Caco-2 (cell line): ENCODE data around the gene DCP2. TPM values are rescaled to one million over a fixed set of nuclear protein-coding genes. Genes with fewer than 3 reads are reported as not detected.

Experiments used
- BruUV-seq: library from RNA; stranded (reverse); fragments of 400-500 nt; replicated peaks from 2 replicates; lab custom pipeline; 2021; lab: Mats Ljungman, UMichigan
- CTCF ChIA-PET: fragments of 300-600 bp; sonication (Branson Sonifier 250); formaldehyde crosslinking; loops from one replicate; lab custom pipeline; 2022; ENCODE audit warnings: antibody characterized with exemption; lab: Charles Lee
- POLR2A ChIA-PET: fragments of 300-600 bp; sonication (Branson Sonifier 250); formaldehyde crosslinking; loops from one replicate; lab custom pipeline; 2022; ENCODE audit warnings: antibody characterized with exemption; lab: Charles Lee
- DNase-seq, 2 experiments: peaks; one replicate each; pipeline versions ENCODE4 v3.0.0 to v3.0.0-alpha.2; 2020 to 2022
- H3K27me3 ChIP-seq: replicated peaks from 2 replicates; pipeline ENCODE4 v1.6.0; 2011; ENCODE audit warnings: low read length; ENCODE audit not compliant: control insufficient read depth, insufficient read depth
- H3K36me3 ChIP-seq: 2 replicates; pipeline ENCODE4 v1.5.1; 2011; ENCODE audit warnings: low read length; ENCODE audit not compliant: control insufficient read depth, insufficient read depth
- H3K4me1 ChIP-seq: fragments of 250-450 bp; sonication (Bioruptor Pico); 2 replicates; pipeline ENCODE4 v1.5.1; 2020; ENCODE audit warnings: mild to moderate bottlenecking
- H3K4me3 ChIP-seq: 2 replicates; pipeline ENCODE4 v1.5.1; 2011; ENCODE audit warnings: low read depth, mild to moderate bottlenecking, control low read depth, low read length
- H3K9me3 ChIP-seq: fragments of 250-450 bp; sonication (Bioruptor Pico); 2 replicates; pipeline ENCODE4 v1.5.1; 2020; ENCODE audit warnings: mild to moderate bottlenecking, moderate library complexity
- H3K27ac Mint-ChIP-seq: one replicate; pipeline ENCODE4 v1.8.0; 2022; ENCODE audit warnings: mixed read lengths; ENCODE audit not compliant: unreplicated experiment
- H3K27me3 Mint-ChIP-seq: one replicate; pipeline ENCODE4 v1.8.0; 2022; ENCODE audit warnings: mixed read lengths; ENCODE audit not compliant: insufficient read depth, unreplicated experiment
- H3K36me3 Mint-ChIP-seq: one replicate; pipeline ENCODE4 v1.8.0; 2022; ENCODE audit warnings: mild to moderate bottlenecking, mixed read lengths; ENCODE audit not compliant: insufficient read depth, unreplicated experiment
- H3K4me1 Mint-ChIP-seq: one replicate; pipeline ENCODE4 v1.8.0; 2022; ENCODE audit warnings: low read depth, mixed read lengths; ENCODE audit not compliant: unreplicated experiment
- H3K4me3 Mint-ChIP-seq: one replicate; pipeline ENCODE4 v1.8.0; 2022; ENCODE audit warnings: mild to moderate bottlenecking, moderate library complexity, mixed read lengths; ENCODE audit not compliant: unreplicated experiment
- H3K9me3 Mint-ChIP-seq: one replicate; pipeline ENCODE4 v1.8.0; 2022; ENCODE audit warnings: mixed read lengths; ENCODE audit not compliant: unreplicated experiment
- intact Hi-C: fragments of 100-400 bp; cut with micrococcal nuclease; formaldehyde crosslinking; loops from one replicate; pipeline ENCODE4 v1.10.0; 2022; ENCODE audit not compliant: unreplicated experiment
- total RNA-seq: library from RNA; stranded (reverse); gene quantifications from 2 replicates; pipeline ENCODE4 v1.2.3, GENCODE V29; 2022
- TF ChIP-seq, protein P1 (sequence below), 2 experiments: fragments of 200-600 bp in 1 of 2; IDR thresholded peaks; 1 replicate in 1 of 2; 2 replicates in 1 of 2; pipeline versions ENCODE4 v1.5.1 to v1.8.0; 2011 to 2022; ENCODE audit warnings: antibody characterized with exemption in 1 of 2, control low read depth in 1 of 2, inconsistent platforms in 1 of 2, low read depth in 1 of 2, low read length in 1 of 2, mild to moderate bottlenecking in 1 of 2, moderate library complexity in 1 of 2; ENCODE audit not compliant: insufficient read depth in 1 of 2, severe bottlenecking in 1 of 2, unreplicated experiment in 1 of 2

DCP2 gene
- total RNA-seq, 1 experiment from 2014 or later: 149 TPM

- DNase-seq: no peak
- ChIA-PET CTCF (interaction anchor here (0.5 to 0.9 kb wide), 8 partner anchors 7 to 800 kb away, joined by 3 to 8 read pairs (median 5); no protein-coding TSS in a partner anchor), POLR2A (interaction anchor here (0.7 to 1.5 kb wide), 6 partner anchors 8 to 115 kb away, joined by 3 to 27 read pairs (median 6); partner anchors contain the start of genes REEP5 and SRP19)
- no peaks in the 10 kb centered on the region for H3K27me3 ChIP-seq
- no peaks in the 10 kb centered on the region for H3K27me3 Mint-ChIP-seq
- BruUV-seq: TSS peak; percentile 92
- peaks cover 28% of the 10 kb centered on the region for H3K4me1 Mint-ChIP-seq
- H3K4me3 ChIP-seq: peak overlapping the region; percentile 59
- H3K27ac Mint-ChIP-seq: peak overlapping the region; percentile 97
- H3K4me1 ChIP-seq: peaks cover 42% of the 10 kb centered on the region
- peak overlapping the region; percentile 98 for H3K4me3 Mint-ChIP-seq
- intact Hi-C loops: loop anchor here (1.0 kb wide), 2 partner anchors 8 to 54 kb away; partner anchors contain the start of gene REEP5
- no peaks in the 10 kb centered on the region for H3K9me3 ChIP-seq
- peaks cover 31% of the 10 kb centered on the region for H3K36me3 Mint-ChIP-seq
- TF ChIP-seq, protein P1, sequence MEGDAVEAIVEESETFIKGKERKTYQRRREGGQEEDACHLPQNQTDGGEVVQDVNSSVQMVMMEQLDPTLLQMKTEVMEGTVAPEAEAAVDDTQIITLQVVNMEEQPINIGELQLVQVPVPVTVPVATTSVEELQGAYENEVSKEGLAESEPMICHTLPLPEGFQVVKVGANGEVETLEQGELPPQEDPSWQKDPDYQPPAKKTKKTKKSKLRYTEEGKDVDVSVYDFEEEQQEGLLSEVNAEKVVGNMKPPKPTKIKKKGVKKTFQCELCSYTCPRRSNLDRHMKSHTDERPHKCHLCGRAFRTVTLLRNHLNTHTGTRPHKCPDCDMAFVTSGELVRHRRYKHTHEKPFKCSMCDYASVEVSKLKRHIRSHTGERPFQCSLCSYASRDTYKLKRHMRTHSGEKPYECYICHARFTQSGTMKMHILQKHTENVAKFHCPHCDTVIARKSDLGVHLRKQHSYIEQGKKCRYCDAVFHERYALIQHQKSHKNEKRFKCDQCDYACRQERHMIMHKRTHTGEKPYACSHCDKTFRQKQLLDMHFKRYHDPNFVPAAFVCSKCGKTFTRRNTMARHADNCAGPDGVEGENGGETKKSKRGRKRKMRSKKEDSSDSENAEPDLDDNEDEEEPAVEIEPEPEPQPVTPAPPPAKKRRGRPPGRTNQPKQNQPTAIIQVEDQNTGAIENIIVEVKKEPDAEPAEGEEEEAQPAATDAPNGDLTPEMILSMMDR (IDR thresholded peaks at IDR 0.05; ENCODE audit: insufficient read depth in 1 of 2, low read depth in 1 of 2, low read length in 1 of 2, severe bottlenecking in 1 of 2, unreplicated experiment in 1 of 2): no peak
- H3K36me3 ChIP-seq: no peaks in the 10 kb centered on the region
- H3K9me3 Mint-ChIP-seq: no peaks in the 10 kb centered on the region
Observed at GRCh38 chr5:112975721-112976431, 722 bp upstream of the DCP2 start.

GRCh38 chr5:112977440-112977861 is 853 bp downstream of the DCP2 start:
- ChIA-PET CTCF (no interaction called here), POLR2A (no interaction called here)
- Mint-ChIP-seq H3K27me3 (no peaks in the 10 kb centered on the region), H3K27ac (peak overlapping the region; percentile 97), H3K4me3 (peak overlapping the region; percentile 98), H3K36me3 (peaks cover 41% of the 10 kb centered on the region), H3K4me1 (peaks cover 29% of the 10 kb centered on the region), H3K9me3 (no peaks in the 10 kb centered on the region)
- H3K27me3 ChIP-seq: no peaks in the 10 kb centered on the region
- TSS peak; percentile 59 for BruUV-seq
- H3K36me3 ChIP-seq: no peaks in the 10 kb centered on the region
- TF ChIP-seq, protein P1 (IDR thresholded peaks at IDR 0.05; ENCODE audit: insufficient read depth in 1 of 2, low read depth in 1 of 2, low read length in 1 of 2, severe bottlenecking in 1 of 2, unreplicated experiment in 1 of 2): no peak
- no peaks in the 10 kb centered on the region for H3K9me3 ChIP-seq
- intact Hi-C loops: no loop called here
- H3K4me3 ChIP-seq: peak overlapping the region; percentile 84
- DNase-seq: no peak
- H3K4me1 ChIP-seq: peaks cover 33% of the 10 kb centered on the region

- H3K4me1 ChIP-seq: peaks cover 29% of the 10 kb centered on the region
- Mint-ChIP-seq H3K4me1 (peaks cover 37% of the 10 kb centered on the region), H3K4me3 (peak overlapping the region; percentile 98), H3K27me3 (no peaks in the 10 kb centered on the region), H3K9me3 (no peaks in the 10 kb centered on the region), H3K27ac (no peak overlapping the region), H3K36me3 (peaks cover 52% of the 10 kb centered on the region)
- BruUV-seq: no TSS peak
- intact Hi-C loops: no loop called here
- H3K36me3 ChIP-seq: no peaks in the 10 kb centered on the region
- CTCF ChIA-PET: no interaction called here
- POLR2A ChIA-PET: interaction anchor here (1.0 kb wide), 1 partner anchor 118 kb away, joined by 3 read pairs; the partner anchor contains the start of gene SRP19
- H3K4me3 ChIP-seq: no peak overlapping the region
- TF ChIP-seq, protein P1 (IDR thresholded peaks at IDR 0.05; ENCODE audit: insufficient read depth in 1 of 2, low read depth in 1 of 2, low read length in 1 of 2, severe bottlenecking in 1 of 2, unreplicated experiment in 1 of 2): no peak
- no peaks in the 10 kb centered on the region for H3K9me3 ChIP-seq
- no peaks in the 10 kb centered on the region for H3K27me3 ChIP-seq
- no peak for DNase-seq
Observed at GRCh38 chr5:112978836-112979235, 2.2 kb downstream of the DCP2 start.
